Karpas-422 (cell line): ENCODE data around the gene FAM83E. TPM values are rescaled to one million over a fixed set of nuclear protein-coding genes. Genes with fewer than 3 reads are reported as not detected.

Experiments
- total RNA-seq: library from RNA; depleted of rRNA; stranded (reverse); fragments of >200 nt; shearing (Covaris generic); gene quantifications from 2 replicates; pipeline ENCODE4 v1.2.3, GENCODE V29; 2014; ENCODE audit warnings: low replicate concordance; rRNA removed

FAM83E gene
- total RNA-seq, 1 experiment from 2014 or later = 1.2 TPM

Other genes starting within 250 kb of the FAM83E start
- 39.5 and 53.7 TPM in 2 replicates for gene KDELR1, start 223.5 kb downstream of the FAM83E start, total RNA-seq
- gene GRIN2D, start 221.4 kb downstream of the FAM83E start, total RNA-seq = not detected in 2 replicates
- gene GRWD1, start 169.1 kb downstream of the FAM83E start, total RNA-seq = 15.9 and 22.2 TPM in 2 replicates
- 0.69 and 1.1 TPM in 2 replicates for gene KCNJ14, start 159.5 kb downstream of the FAM83E start, total RNA-seq
- gene CYTH2, start 145.7 kb downstream of the FAM83E start, total RNA-seq = 32.5 and 60.4 TPM in 2 replicates
- 0.54 TPM in 1 of 2 replicates, not detected in the other for gene LMTK3, start 103.2 kb downstream of the FAM83E start, total RNA-seq
- not detected in 2 replicates for gene SULT2B1, start 62.9 kb downstream of the FAM83E start, total RNA-seq
- gene SPACA4, start 8.3 kb downstream of the FAM83E start, total RNA-seq = not detected in 2 replicates
- gene RPL18, start 4.1 kb upstream of the FAM83E start, total RNA-seq = 3,031 and 4,148 TPM in 2 replicates
- gene SPHK2, start 4.4 kb upstream of the FAM83E start, total RNA-seq = 23.0 and 30.6 TPM in 2 replicates
- gene DBP, start 22.3 kb upstream of the FAM83E start, total RNA-seq = 8.5 and 16.4 TPM in 2 replicates
- not detected in 2 replicates for gene CA11, start 31.1 kb upstream of the FAM83E start, total RNA-seq
- 0.83 TPM in 1 of 2 replicates, not detected in the other for gene NTN5, start 57.9 kb upstream of the FAM83E start, total RNA-seq
- gene FUT2, start 80.9 kb upstream of the FAM83E start, total RNA-seq = not detected in 2 replicates
- gene MAMSTR, start 104.6 kb upstream of the FAM83E start, total RNA-seq = 0.58 and 0.78 TPM in 2 replicates
- not detected in 2 replicates for gene RASIP1, start 125.5 kb upstream of the FAM83E start, total RNA-seq
- not detected in 2 replicates for gene IZUMO1, start 131.8 kb upstream of the FAM83E start, total RNA-seq
- gene FUT1, start 137.6 kb upstream of the FAM83E start, total RNA-seq = not detected in 2 replicates
- not detected in 2 replicates for gene FGF21, start 140.4 kb upstream of the FAM83E start, total RNA-seq
- 45.9 and 74.6 TPM in 2 replicates for gene BCAT2, start 196.0 kb upstream of the FAM83E start, total RNA-seq
- 1.0 and 1.9 TPM in 2 replicates for gene HSD17B14, start 221.4 kb upstream of the FAM83E start, total RNA-seq